Glomerular visceral epithelial cell (primary cell): ENCODE data around the gene EVL.
A peak's percentile ranks its signal among the peaks of the same experiment; 100 is the strongest.
"Not testable (repeated sequence)": the region's sequence is repeated elsewhere in the genome, so short reads cannot be mapped to it uniquely, and the experiment has no call there.

Experiments used
- DNase-seq: peaks from one replicate; pipeline ENCODE4 v3.0.0-alpha.2; 2016; ENCODE audit errors: extremely low spot score

The EVL gene

GRCh38 chr14:100038065-100038464, 27.2 kb upstream of the EVL start:
- no peak for DNase-seq

- no peak for DNase-seq
Observed at GRCh38 chr14:100039903-100040302, 25.3 kb upstream of the EVL start.

GRCh38 chr14:100041271-100041670, 24.0 kb upstream of the EVL start:
- DNase-seq, result no peak

GRCh38 chr14:100042286-100042685, 22.9 kb upstream of the EVL start:
- no peak for DNase-seq

- DNase-seq, result peak; percentile 52
Observed at GRCh38 chr14:100045642-100046344, 19.4 kb upstream of the EVL start.

- DNase-seq, result no peak
Observed at GRCh38 chr14:100047600-100047999, 17.6 kb upstream of the EVL start.

- DNase-seq, result no peak
Observed at GRCh38 chr14:100048786-100049185, 16.4 kb upstream of the EVL start.

GRCh38 chr14:100049220-100049619, 16.0 kb upstream of the EVL start:
- peak; percentile 11 for DNase-seq

- DNase-seq, result no peak
Observed at GRCh38 chr14:100051103-100051502, 14.1 kb upstream of the EVL start.

- DNase-seq, result no peak
Observed at GRCh38 chr14:100051543-100051942, 13.7 kb upstream of the EVL start.

GRCh38 chr14:100052819-100053218, 12.4 kb upstream of the EVL start:
- no peak for DNase-seq

GRCh38 chr14:100054316-100055075, 10.7 kb upstream of the EVL start:
- DNase-seq, result no peak

GRCh38 chr14:100056431-100056830, 8.8 kb upstream of the EVL start:
- no peak for DNase-seq

- no peak for DNase-seq
Observed at GRCh38 chr14:100056964-100057795, 8.0 kb upstream of the EVL start.

- no peak for DNase-seq
Observed at GRCh38 chr14:100058777-100059437, 6.3 kb upstream of the EVL start.

GRCh38 chr14:100059438-100059781, 5.8 kb upstream of the EVL start:
- no peak for DNase-seq

GRCh38 chr14:100060760-100061159, 4.5 kb upstream of the EVL start:
- DNase-seq, result no peak

- no peak for DNase-seq
Observed at GRCh38 chr14:100062590-100062989, 2.6 kb upstream of the EVL start.

- DNase-seq, result no peak
Observed at GRCh38 chr14:100063314-100063941, 1.8 kb upstream of the EVL start.

GRCh38 chr14:100064335-100065092, 708 bp upstream of the EVL start:
- DNase-seq, result not testable (repeated sequence)
